GM23248 (cell line): ENCODE data around the gene ERC1. TPM values are rescaled to one million over a fixed set of nuclear protein-coding genes. Genes with fewer than 3 reads are reported as not detected.

Source experiments
- DNase-seq: peaks from one replicate; pipeline ENCODE4 v3.0.0-alpha.2; 2015
- H2AFZ ChIP-seq: fragments of 200-600 bp; sonication (generic); 2 replicates; pipeline ENCODE4 v1.6.1; 2016; ENCODE audit warnings: antibody characterized with exemption
- H3F3A ChIP-seq: fragments of 200-600 bp; sonication (generic); 2 replicates; pipeline ENCODE4 v1.6.1; 2016; ENCODE audit warnings: mild to moderate bottlenecking, antibody characterized with exemption, mixed run types; ENCODE audit not compliant: insufficient read depth
- H3K27ac ChIP-seq: fragments of 200-600 bp; sonication (generic); 2 replicates; pipeline ENCODE4 v1.5.1; 2016; ENCODE audit warnings: mild to moderate bottlenecking
- H3K27me3 ChIP-seq: fragments of 200-600 bp; sonication (generic); replicated peaks from 2 replicates; pipeline ENCODE4 v1.6.1; 2016; ENCODE audit warnings: mild to moderate bottlenecking; ENCODE audit not compliant: insufficient read depth
- H3K36me3 ChIP-seq: fragments of 200-600 bp; sonication (generic); 2 replicates; pipeline ENCODE4 v1.6.1; 2016; ENCODE audit warnings: low read depth, mild to moderate bottlenecking
- H3K4me1 ChIP-seq: fragments of 200-600 bp; sonication (generic); 2 replicates; pipeline ENCODE4 v1.6.1; 2016; ENCODE audit warnings: mild to moderate bottlenecking; ENCODE audit not compliant: insufficient read depth
- H3K4me2 ChIP-seq: fragments of 200-600 bp; sonication (generic); one replicate; pipeline ENCODE4 v1.6.1; 2016; ENCODE audit warnings: mild to moderate bottlenecking; ENCODE audit not compliant: unreplicated experiment
- H3K4me3 ChIP-seq: fragments of 200-600 bp; sonication (generic); 2 replicates; pipeline ENCODE4 v1.5.1; 2016; ENCODE audit warnings: mild to moderate bottlenecking
- H3K79me2 ChIP-seq: fragments of 200-600 bp; sonication (generic); 2 replicates; pipeline ENCODE4 v1.6.1; 2016; ENCODE audit warnings: mild to moderate bottlenecking; ENCODE audit not compliant: insufficient read depth
- H3K9ac ChIP-seq: fragments of 200-600 bp; sonication (generic); 2 replicates; pipeline ENCODE4 v1.6.1; 2016; ENCODE audit warnings: mild to moderate bottlenecking
- H3K9me2 ChIP-seq: fragments of 200-600 bp; sonication (generic); 2 replicates; pipeline ENCODE4 v1.6.1; 2016; ENCODE audit warnings: mixed run types, mild to moderate bottlenecking, moderate library complexity; ENCODE audit not compliant: insufficient read depth
- H3K9me3 ChIP-seq: fragments of 200-600 bp; sonication (generic); one replicate; pipeline ENCODE4 v1.6.1; 2017; ENCODE audit warnings: low read depth
- H4K20me1 ChIP-seq: fragments of 200-600 bp; sonication (generic); 2 replicates; pipeline ENCODE4 v1.6.0; 2016; ENCODE audit not compliant: insufficient read depth
- EZH2 ChIP-seq: fragments of 200-600 bp; sonication (generic); IDR thresholded peaks from 2 replicates; pipeline ENCODE4 v1.6.1; 2018; ENCODE audit warnings: antibody characterized with exemption, mild to moderate bottlenecking; ENCODE audit not compliant: insufficient read depth, poor library complexity, severe bottlenecking
- EZH2phosphoT487 ChIP-seq: fragments of 200-600 bp; sonication (generic); IDR thresholded peaks from 2 replicates; pipeline ENCODE4 v1.6.1; 2018; ENCODE audit warnings: antibody characterized with exemption, moderate library complexity, mild to moderate bottlenecking, low read depth; ENCODE audit not compliant: insufficient read depth
- WGBS, 2 experiments: methylation state at CpG; one replicate each; pipeline ENCODE4 v1.1.6; 2015 to 2017; ENCODE audit warnings: low lambda C conversion rate in 2 of 2, low coverage in 1 of 2; ENCODE audit errors: missing lambda C conversion rate in 2 of 2; 5-methylcytosine and 5-hydroxymethylcytosine counted together
- in situ Hi-C: fragments of 300-500 bp; cut with MboI; formaldehyde crosslinking; loops from 2 replicates; pipeline ENCODE4 v1.15.0; 2020
- polyA plus RNA-seq: library from polyadenylated mRNA; unstranded; fragments of >200 nt; fragmentation: Nextera tagmentation; extraction: Ambion mirVana; gene quantifications from 2 replicates; pipeline ENCODE4 v1.2.1, GENCODE V29; 2016
- total RNA-seq: library from RNA; depleted of rRNA; stranded (reverse); fragments of >200 nt; shearing (Covaris generic); gene quantifications from 2 replicates; pipeline ENCODE4 v1.2.3, GENCODE V29; 2014

The ERC1 gene
- total and polyA plus RNA-seq, 2 experiments from 2014 or later = 21.5 to 23.3 TPM

- 93 to 95% methylated on average over 6 of the region's 6 CpGs for WGBS, 2 experiments
- in situ Hi-C loops = no loop called here
- no peaks in the 10 kb centered on the region for H3K27me3 ChIP-seq
- no peak overlapping the region for H3K4me3 ChIP-seq
- H3K27ac ChIP-seq = no peak overlapping the region
- H3K4me1 ChIP-seq = no peaks in the 10 kb centered on the region
- peaks cover 100% of the 10 kb centered on the region for H3K79me2 ChIP-seq
- H4K20me1 ChIP-seq = no peaks in the 10 kb centered on the region
- TF ChIP-seq EZH2phosphoT487 (no peak), EZH2 (no peak)
- no peak overlapping the region for H2AFZ ChIP-seq
- H3K36me3 ChIP-seq = no peaks in the 10 kb centered on the region
- no peak overlapping the region for H3K9ac ChIP-seq
- no peaks in the 10 kb centered on the region for H3K9me3 ChIP-seq
- H3F3A ChIP-seq = no peaks in the 10 kb centered on the region
- no peaks in the 10 kb centered on the region for H3K9me2 ChIP-seq
- no peak overlapping the region for H3K4me2 ChIP-seq
- no peak for DNase-seq
These were observed 15.2 kb downstream of the ERC1 start for GRCh38 chr12:1006255-1006654.

GRCh38 chr12:1007276-1007675 is 16.3 kb downstream of the ERC1 start:
- in situ Hi-C loops = no loop called here

GRCh38 chr12:1007994-1008393 is 17.0 kb downstream of the ERC1 start:
- DNase-seq = no peak
- Histone ChIP-seq H3K4me3 (no peak overlapping the region), H3K9me3 (no peaks in the 10 kb centered on the region), H3K4me1 (no peaks in the 10 kb centered on the region), H3K36me3 (no peaks in the 10 kb centered on the region), H3K9ac (no peak overlapping the region), H3K27me3 (no peaks in the 10 kb centered on the region), H3K9me2 (no peaks in the 10 kb centered on the region), H4K20me1 (no peaks in the 10 kb centered on the region), H3K79me2 (peaks cover 100% of the 10 kb centered on the region), H3K4me2 (no peak overlapping the region), H3K27ac (no peak overlapping the region), H3F3A (0 out of 2 replicates have a peak, but pooled peaks cover 3% of the 10 kb centered on the region), H2AFZ (no peak overlapping the region)
- no peak for TF ChIP-seq EZH2
- TF ChIP-seq EZH2phosphoT487 = no peak
- WGBS, 2 experiments = 90 to 95% methylated on average over 7 of the region's 7 CpGs
- in situ Hi-C loops = no loop called here

More at GRCh38 chr12:1007276-1007675, 16.3 kb downstream of the ERC1 start:
- Histone ChIP-seq H3K27me3 (no peaks in the 10 kb centered on the region), H3K4me2 (no peak overlapping the region), H3K27ac (no peak overlapping the region), H3K36me3 (no peaks in the 10 kb centered on the region), H3F3A (no peaks in the 10 kb centered on the region), H3K79me2 (peaks cover 100% of the 10 kb centered on the region), H3K9me3 (no peaks in the 10 kb centered on the region), H3K4me1 (no peaks in the 10 kb centered on the region), H4K20me1 (no peaks in the 10 kb centered on the region), H3K9me2 (no peaks in the 10 kb centered on the region), H2AFZ (no peak overlapping the region), H3K4me3 (no peak overlapping the region), H3K9ac (no peak overlapping the region)
- 98 to 100% methylated on average over 2 of the region's 2 CpGs for WGBS, 2 experiments
- no peak for DNase-seq
- TF ChIP-seq EZH2phosphoT487 (no peak), EZH2 (no peak)

- Histone ChIP-seq H3K9me2 (no peaks in the 10 kb centered on the region), H3K9me3 (no peaks in the 10 kb centered on the region), H3K4me2 (no peak overlapping the region), H3K79me2 (peaks cover 98% of the 10 kb centered on the region), H3K27ac (no peak overlapping the region), H3K36me3 (no peaks in the 10 kb centered on the region), H3K27me3 (no peaks in the 10 kb centered on the region), H2AFZ (no peak overlapping the region), H4K20me1 (no peaks in the 10 kb centered on the region), H3F3A (peaks cover 23% of the 10 kb centered on the region; the same call in 1 of the 2 replicates), H3K9ac (no peak overlapping the region), H3K4me1 (peaks cover 13% of the 10 kb centered on the region), H3K4me3 (no peak overlapping the region)
- TF ChIP-seq EZH2 (no peak), EZH2phosphoT487 (no peak)
- WGBS, 2 experiments = 99% methylated on average over 5 of the region's 5 CpGs
- DNase-seq = no peak
- in situ Hi-C loops = no loop called here
These were observed 20.1 kb downstream of the ERC1 start for GRCh38 chr12:1011091-1011490.
